MCF 10A (cell line): ENCODE results near the gene GIGYF1. TPM values are rescaled to one million over a fixed set of nuclear protein-coding genes. Genes with fewer than 3 reads are reported as not detected.

Experiments used
- BruUV-seq: library from RNA; stranded (reverse); fragments of 400-500 nt; replicated peaks from 2 replicates; lab custom pipeline; 2021; lab: Mats Ljungman, UMichigan
- CTCF ChIA-PET: fragments of 300-600 bp; sonication (Branson Sonifier 250); formaldehyde crosslinking; extraction: SDS; loops from one replicate; lab custom pipeline; 2021; ENCODE audit warnings: antibody characterized with exemption, inconsistent platforms; lab: Yijun Ruan, JAX
- POLR2A ChIA-PET: fragments of 300-600, 350-650 bp; sonication (Branson Sonifier 250); formaldehyde crosslinking; extraction: SDS; loops from one replicate; lab custom pipeline; 2020; ENCODE audit warnings: antibody characterized with exemption, inconsistent platforms; lab: Yijun Ruan, JAX
- DNase-seq: peaks from one replicate; pipeline ENCODE4 v3.0.0-alpha.2; 2018; ENCODE audit not compliant: unreplicated experiment
- H3K27ac Mint-ChIP-seq: one replicate; pipeline ENCODE4 v1.8.0; 2022; ENCODE audit warnings: mild to moderate bottlenecking, low read depth, mixed read lengths; ENCODE audit not compliant: unreplicated experiment
- H3K27me3 Mint-ChIP-seq: one replicate; pipeline ENCODE4 v1.8.0; 2022; ENCODE audit warnings: mixed read lengths; ENCODE audit not compliant: insufficient read depth, unreplicated experiment
- H3K36me3 Mint-ChIP-seq: one replicate; pipeline ENCODE4 v1.8.0; 2022; ENCODE audit warnings: mild to moderate bottlenecking, moderate library complexity, mixed read lengths; ENCODE audit not compliant: insufficient read depth, unreplicated experiment
- H3K4me1 Mint-ChIP-seq: one replicate; pipeline ENCODE4 v1.8.0; 2022; ENCODE audit warnings: mixed read lengths; ENCODE audit not compliant: insufficient read depth, unreplicated experiment
- H3K4me3 Mint-ChIP-seq: one replicate; pipeline ENCODE4 v1.8.0; 2022; ENCODE audit warnings: mild to moderate bottlenecking, moderate library complexity, mixed read lengths; ENCODE audit not compliant: unreplicated experiment
- H3K9me3 Mint-ChIP-seq: one replicate; pipeline ENCODE4 v1.8.0; 2022; ENCODE audit warnings: mixed read lengths; ENCODE audit not compliant: unreplicated experiment
- intact Hi-C: fragments of 100-400 bp; cut with micrococcal nuclease; formaldehyde crosslinking; loops from 2 replicates; pipeline ENCODE4 v1.14.1; 2022
- total RNA-seq: library from RNA; stranded (reverse); gene quantifications from 2 replicates; pipeline ENCODE4 v1.2.3, GENCODE V29; 2022
- TF ChIP-seq, protein P1 (sequence below): fragments of 200-600 bp; IDR thresholded peaks from one replicate; pipeline ENCODE4 v1.8.0; 2022; ENCODE audit warnings: antibody characterized with exemption, mild to moderate bottlenecking; ENCODE audit not compliant: unreplicated experiment

Gene GIGYF1
- total RNA-seq, 1 experiment from 2014 or later = 40.1 TPM

DNA sequence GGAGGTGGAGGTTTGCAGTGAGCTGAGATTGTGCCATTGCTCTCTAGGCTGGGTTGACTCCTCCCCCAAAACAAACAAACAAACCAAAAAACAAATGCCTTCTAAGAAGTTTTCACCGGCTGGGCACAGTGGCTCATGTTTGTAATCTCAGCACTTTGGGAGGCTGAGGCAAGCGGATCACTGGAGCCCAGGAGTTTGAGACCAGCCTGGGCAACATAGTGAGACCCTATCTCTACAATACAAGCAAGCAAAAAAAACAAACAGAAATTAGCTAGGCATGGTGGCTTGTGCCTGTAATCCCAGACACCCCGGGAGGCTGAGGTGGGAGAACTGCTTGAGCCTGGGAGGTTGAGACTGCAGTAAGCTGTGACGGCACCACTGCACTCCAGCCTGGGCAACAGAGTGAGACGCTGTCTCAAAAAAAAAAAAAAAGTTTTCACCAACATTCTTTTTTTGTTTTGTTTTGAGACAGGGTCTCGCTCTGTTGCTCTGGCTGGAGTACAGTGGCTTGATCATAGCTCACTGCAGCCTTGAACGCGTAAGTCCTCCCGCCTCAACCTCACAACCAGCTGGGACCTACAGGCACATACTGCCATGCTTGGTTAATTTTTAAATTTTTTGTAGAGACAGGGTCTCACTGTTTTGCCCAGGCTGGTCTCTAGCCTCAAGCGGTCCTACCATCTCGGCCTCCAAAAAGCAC lies 38.0 kb upstream of the GIGYF1 start:
- POLR2A ChIA-PET = no interaction called here
- BruUV-seq = no TSS peak
- CTCF ChIA-PET = interaction anchor here (0.7 kb wide), 1 partner anchor 217 kb away, joined by 3 read pairs; the partner anchor contains the start of gene MUC3A

DNA sequence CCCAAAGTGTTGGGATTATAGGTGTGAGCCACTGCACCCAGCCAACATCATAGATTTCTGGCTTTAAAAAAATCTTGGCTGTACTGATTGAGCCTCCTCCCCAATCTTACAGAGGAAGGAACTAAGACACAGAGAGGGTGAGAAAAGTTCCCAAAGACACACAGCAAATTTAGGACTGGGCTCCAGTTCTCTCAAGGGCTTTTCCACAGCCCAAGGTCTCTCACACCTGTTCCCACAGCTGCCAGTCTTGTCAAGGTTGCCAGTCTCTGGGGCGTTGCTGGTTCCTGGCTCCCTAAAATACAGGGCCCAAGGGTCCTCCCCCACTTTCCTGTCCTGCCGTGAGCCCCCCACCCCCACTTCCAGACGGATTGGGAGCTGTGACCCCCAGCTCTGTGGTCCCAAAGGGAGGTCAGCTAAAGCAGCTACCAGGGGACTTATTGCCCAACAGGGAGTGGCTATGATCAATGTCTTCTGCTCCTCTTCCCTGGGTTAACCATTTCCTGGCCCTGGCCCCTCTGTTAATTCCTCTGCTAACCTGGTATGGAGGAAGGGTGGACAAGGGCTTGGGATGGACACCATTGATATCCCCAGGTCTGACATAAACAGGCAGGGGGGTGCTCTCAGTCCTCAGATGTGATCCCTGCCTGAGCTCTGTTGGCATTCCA lies 36.2 kb upstream of the GIGYF1 start:
- Mint-ChIP-seq H3K9me3 (no peaks in the 10 kb centered on the region), H3K4me1 (peaks cover 13% of the 10 kb centered on the region), H3K27me3 (no peaks in the 10 kb centered on the region), H3K4me3 (no peak overlapping the region), H3K27ac (no peak overlapping the region), H3K36me3 (no peaks in the 10 kb centered on the region)
- POLR2A ChIA-PET = interaction anchor here (0.6 kb wide), 1 partner anchor 144 kb away, joined by 4 read pairs; the partner anchor contains the start of genes FBXO24 and LRCH4
- TF ChIP-seq, protein P1, sequence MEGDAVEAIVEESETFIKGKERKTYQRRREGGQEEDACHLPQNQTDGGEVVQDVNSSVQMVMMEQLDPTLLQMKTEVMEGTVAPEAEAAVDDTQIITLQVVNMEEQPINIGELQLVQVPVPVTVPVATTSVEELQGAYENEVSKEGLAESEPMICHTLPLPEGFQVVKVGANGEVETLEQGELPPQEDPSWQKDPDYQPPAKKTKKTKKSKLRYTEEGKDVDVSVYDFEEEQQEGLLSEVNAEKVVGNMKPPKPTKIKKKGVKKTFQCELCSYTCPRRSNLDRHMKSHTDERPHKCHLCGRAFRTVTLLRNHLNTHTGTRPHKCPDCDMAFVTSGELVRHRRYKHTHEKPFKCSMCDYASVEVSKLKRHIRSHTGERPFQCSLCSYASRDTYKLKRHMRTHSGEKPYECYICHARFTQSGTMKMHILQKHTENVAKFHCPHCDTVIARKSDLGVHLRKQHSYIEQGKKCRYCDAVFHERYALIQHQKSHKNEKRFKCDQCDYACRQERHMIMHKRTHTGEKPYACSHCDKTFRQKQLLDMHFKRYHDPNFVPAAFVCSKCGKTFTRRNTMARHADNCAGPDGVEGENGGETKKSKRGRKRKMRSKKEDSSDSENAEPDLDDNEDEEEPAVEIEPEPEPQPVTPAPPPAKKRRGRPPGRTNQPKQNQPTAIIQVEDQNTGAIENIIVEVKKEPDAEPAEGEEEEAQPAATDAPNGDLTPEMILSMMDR = no peak
- intact Hi-C loops = no loop called here
- DNase-seq = no peak
- no TSS peak for BruUV-seq
- CTCF ChIA-PET = interaction anchor here (0.7 kb wide), 1 partner anchor 13 kb away, joined by 5 read pairs; no protein-coding TSS in a partner anchor

More for the DNA sequence above, 38.0 kb upstream of the GIGYF1 start:
- TF ChIP-seq, protein P1 = no peak
- no peaks in the 10 kb centered on the region for H3K27me3 Mint-ChIP-seq
- H3K4me3 Mint-ChIP-seq = no peak overlapping the region
- no peaks in the 10 kb centered on the region for H3K36me3 Mint-ChIP-seq
- H3K9me3 Mint-ChIP-seq = no peaks in the 10 kb centered on the region
- H3K4me1 Mint-ChIP-seq = peaks cover 5% of the 10 kb centered on the region
- intact Hi-C loops = no loop called here
- no peak for DNase-seq
- no peak overlapping the region for H3K27ac Mint-ChIP-seq

DNA sequence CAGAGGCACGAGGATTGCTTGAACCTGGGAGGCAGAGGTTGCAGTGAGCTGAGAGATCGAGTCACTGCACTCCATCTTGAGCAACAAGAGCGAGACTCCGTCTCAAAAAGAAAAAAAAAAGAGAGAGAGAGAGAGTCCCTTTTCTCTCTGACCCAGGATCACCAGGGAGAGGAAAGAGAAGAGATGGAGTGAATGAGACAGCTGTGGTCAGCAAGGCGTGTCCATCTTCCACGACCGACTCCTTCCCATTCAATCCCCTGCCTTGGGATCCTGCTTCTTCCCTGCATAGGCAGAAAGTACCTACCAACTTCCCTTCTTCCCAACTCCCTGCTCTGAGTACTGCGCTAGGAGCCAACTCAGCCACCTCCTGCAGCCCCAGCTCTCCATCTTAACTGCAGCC lies 34.1 kb upstream of the GIGYF1 start:
- Mint-ChIP-seq H3K4me3 (no peak overlapping the region), H3K36me3 (no peaks in the 10 kb centered on the region), H3K4me1 (peaks cover 12% of the 10 kb centered on the region), H3K27me3 (no peaks in the 10 kb centered on the region), H3K9me3 (no peaks in the 10 kb centered on the region), H3K27ac (no peak overlapping the region)
- intact Hi-C loops = loop anchor here (2.0 to 10.0 kb wide), 2 partner anchors 15 to 327 kb away; no protein-coding TSS in a partner anchor
- ChIA-PET POLR2A (interaction anchor here (0.6 to 1.1 kb wide), 3 partner anchors 43 to 147 kb away, joined by 3 to 4 read pairs (median 3); partner anchors contain the start of gene SRRT), CTCF (interaction anchor here (0.6 to 0.8 kb wide), 4 partner anchors 10 to 332 kb away, joined by 3 to 7 read pairs (median 3); no protein-coding TSS in a partner anchor)
- TF ChIP-seq, protein P1 = no peak
- DNase-seq = no peak
- no TSS peak for BruUV-seq
